Right atrium auricular region (tissue), 2 donors: ENCODE measurements around the gene PRCC. TPM values are rescaled to one million over a fixed set of nuclear protein-coding genes. Genes with fewer than 3 reads are reported as not detected.

Source experiments
- DNase-seq: peaks from one replicate; pipeline ENCODE4 v3.0.0-alpha.2; 2019; ENCODE audit warnings: low spot score
- H3K27ac ChIP-seq, 2 donors: fragments of 200-600 bp; sonication (generic); 1 replicate in 1 of 2; 2 replicates in 1 of 2; pipeline ENCODE4 v1.5.1; 2016 to 2019
- H3K27me3 ChIP-seq, 2 donors: fragments of 200-600 bp; sonication (generic); one replicate each; pipeline versions ENCODE4 v1.5.1 to v1.6.0; 2017 to 2019
- H3K36me3 ChIP-seq: fragments of 200-600 bp; sonication (generic); one replicate; pipeline ENCODE4 v1.5.1; 2016
- H3K4me1 ChIP-seq, 2 donors: fragments of 200-600 bp; sonication (generic); one replicate each; pipeline versions ENCODE4 v1.5.1 to v1.6.0; 2017 to 2019
- H3K4me3 ChIP-seq, 2 donors: fragments of 200-600 bp; sonication (generic); 1 replicate in 1 of 2; 2 replicates in 1 of 2; pipeline ENCODE4 v1.5.1; 2017 to 2019; ENCODE audit warnings: mild to moderate bottlenecking in 1 of 2, moderate library complexity in 1 of 2
- H3K9me3 ChIP-seq, 2 donors: fragments of 200-600 bp; sonication (generic); one replicate each; pipeline ENCODE4 v1.5.1; 2019
- total RNA-seq, 2 donors: library from RNA; depleted of rRNA; stranded (reverse); fragments of >200 nt; gene quantifications; one replicate each; pipeline ENCODE4 v1.1.0, GENCODE V29; 2016
- TF ChIP-seq, protein P1 (sequence below), 2 donors: fragments of 200-600 bp; sonication (generic); IDR thresholded peaks; one replicate each; pipeline ENCODE4 v1.5.1; 2019; ENCODE audit warnings: antibody characterized with exemption in 2 of 2

PRCC gene
- total RNA-seq, 2 donors from 2014 or later: 29.8 to 34.3 TPM

DNA sequence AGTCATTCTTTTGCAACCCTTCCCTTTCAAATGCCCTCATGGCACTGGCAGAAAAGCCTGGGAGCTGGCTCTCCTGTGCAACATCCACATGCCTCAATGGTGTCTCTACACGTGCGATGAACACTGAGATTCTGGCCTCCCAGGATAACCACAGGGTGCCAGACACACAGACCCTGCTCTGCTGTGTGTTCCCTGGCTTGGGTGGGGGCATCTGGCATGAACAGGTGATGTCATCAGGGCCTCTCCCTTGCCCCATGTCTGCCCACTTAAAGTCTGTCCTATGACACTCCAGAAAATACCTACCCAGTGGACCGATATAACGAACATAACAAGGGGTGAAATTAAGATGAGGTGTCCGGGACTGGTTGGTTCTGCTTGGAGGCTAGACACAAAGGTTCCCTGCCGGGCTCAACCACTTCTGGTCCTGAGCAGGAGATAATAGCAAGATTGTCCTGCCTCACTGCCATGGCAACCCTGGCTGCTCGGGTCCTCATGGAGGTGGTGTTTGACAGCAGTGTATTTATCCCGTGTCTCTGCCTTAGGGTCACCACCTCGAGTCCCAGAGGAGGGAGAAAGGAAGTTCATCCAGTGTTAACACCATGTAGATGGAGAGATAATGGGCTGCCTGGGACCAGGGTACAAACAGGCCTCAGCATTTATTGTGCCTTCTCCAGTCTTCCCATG lies 72.2 kb downstream of the PRCC start:
- Histone ChIP-seq H3K27ac (no peak overlapping the region), H3K27me3 (peaks cover 0 to 5% of the 10 kb centered on the region in 2 donors), H3K4me3 (no peak overlapping the region), H3K9me3 (no peaks in the 10 kb centered on the region), H3K36me3 (no peaks in the 10 kb centered on the region), H3K4me1 (peaks cover 0 to 4% of the 10 kb centered on the region in 2 donors)
- no peak for DNase-seq
- TF ChIP-seq, protein P1, sequence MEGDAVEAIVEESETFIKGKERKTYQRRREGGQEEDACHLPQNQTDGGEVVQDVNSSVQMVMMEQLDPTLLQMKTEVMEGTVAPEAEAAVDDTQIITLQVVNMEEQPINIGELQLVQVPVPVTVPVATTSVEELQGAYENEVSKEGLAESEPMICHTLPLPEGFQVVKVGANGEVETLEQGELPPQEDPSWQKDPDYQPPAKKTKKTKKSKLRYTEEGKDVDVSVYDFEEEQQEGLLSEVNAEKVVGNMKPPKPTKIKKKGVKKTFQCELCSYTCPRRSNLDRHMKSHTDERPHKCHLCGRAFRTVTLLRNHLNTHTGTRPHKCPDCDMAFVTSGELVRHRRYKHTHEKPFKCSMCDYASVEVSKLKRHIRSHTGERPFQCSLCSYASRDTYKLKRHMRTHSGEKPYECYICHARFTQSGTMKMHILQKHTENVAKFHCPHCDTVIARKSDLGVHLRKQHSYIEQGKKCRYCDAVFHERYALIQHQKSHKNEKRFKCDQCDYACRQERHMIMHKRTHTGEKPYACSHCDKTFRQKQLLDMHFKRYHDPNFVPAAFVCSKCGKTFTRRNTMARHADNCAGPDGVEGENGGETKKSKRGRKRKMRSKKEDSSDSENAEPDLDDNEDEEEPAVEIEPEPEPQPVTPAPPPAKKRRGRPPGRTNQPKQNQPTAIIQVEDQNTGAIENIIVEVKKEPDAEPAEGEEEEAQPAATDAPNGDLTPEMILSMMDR (IDR thresholded peaks at IDR 0.05): no peak

DNA sequence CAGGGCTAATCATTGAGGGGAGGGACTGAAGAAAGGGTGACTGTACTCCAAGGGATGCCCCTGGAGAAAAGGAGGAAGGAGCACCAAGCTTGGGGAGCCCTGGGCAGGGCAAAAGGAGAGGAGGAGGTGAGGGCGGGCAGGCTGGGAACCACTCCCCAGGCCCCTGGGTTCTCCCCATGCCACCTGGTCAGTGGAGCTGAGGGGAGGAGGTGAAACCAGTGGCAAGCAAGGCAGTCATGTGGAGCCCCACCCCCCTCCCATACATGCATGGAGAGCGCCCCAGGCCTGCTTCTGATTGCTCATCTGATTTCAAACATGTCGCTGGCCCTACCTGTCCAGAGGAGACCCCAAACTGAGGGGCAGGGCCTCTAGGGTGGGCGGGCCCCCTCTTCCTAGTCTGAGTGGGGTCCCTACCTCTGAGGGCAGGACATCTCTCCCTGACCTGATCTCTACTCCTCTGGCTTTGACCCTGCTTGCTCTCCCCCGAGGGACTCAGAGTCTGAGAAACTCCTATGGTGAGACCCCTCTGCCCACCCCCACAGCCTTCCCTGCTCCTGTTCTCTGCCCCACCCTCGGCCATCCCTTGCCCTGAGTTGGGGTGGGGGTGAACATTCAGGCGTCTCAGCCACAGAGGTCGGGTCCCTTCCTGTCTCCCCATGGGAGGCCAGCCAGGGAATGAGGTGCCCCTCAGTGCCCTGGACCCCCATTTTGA lies 73.0 kb downstream of the PRCC start:
- Histone ChIP-seq H3K4me1 (peaks cover 0 to 11% of the 10 kb centered on the region in 2 donors), H3K27ac (no peak overlapping the region), H3K4me3 (no peak overlapping the region), H3K27me3 (peaks cover 0 to 5% of the 10 kb centered on the region in 2 donors), H3K36me3 (no peaks in the 10 kb centered on the region), H3K9me3 (no peaks in the 10 kb centered on the region)
- no peak for DNase-seq
- TF ChIP-seq, protein P1 (IDR thresholded peaks at IDR 0.05): no peak

DNA sequence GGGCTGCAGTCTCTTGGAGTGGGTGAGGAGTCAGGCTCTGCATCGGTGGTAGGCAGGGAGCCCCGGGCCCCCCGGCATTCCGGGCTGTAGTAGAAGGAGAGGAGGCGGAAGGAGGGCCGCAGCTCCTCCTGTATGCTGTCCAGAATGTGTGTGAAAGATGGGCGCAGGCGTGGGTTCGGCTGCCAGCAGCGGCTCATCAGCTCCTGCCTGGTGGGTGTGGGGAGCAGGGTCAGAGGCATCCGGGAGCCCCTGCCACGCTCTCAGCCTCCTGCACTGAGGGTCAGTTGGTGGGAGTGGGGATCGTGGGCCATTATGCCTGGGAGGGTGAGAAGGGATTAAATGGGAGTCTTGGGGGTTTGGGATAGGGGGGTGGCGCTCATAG lies 73.6 kb downstream of the PRCC start:
- Histone ChIP-seq H3K27me3 (peaks cover 0 to 10% of the 10 kb centered on the region in 2 donors), H3K4me1 (peaks cover 0 to 14% of the 10 kb centered on the region in 2 donors), H3K4me3 (no peak overlapping the region), H3K9me3 (no peaks in the 10 kb centered on the region), H3K27ac (no peak overlapping the region), H3K36me3 (no peaks in the 10 kb centered on the region)
- TF ChIP-seq, protein P1 (IDR thresholded peaks at IDR 0.05): no peak
- no peak for DNase-seq

DNA sequence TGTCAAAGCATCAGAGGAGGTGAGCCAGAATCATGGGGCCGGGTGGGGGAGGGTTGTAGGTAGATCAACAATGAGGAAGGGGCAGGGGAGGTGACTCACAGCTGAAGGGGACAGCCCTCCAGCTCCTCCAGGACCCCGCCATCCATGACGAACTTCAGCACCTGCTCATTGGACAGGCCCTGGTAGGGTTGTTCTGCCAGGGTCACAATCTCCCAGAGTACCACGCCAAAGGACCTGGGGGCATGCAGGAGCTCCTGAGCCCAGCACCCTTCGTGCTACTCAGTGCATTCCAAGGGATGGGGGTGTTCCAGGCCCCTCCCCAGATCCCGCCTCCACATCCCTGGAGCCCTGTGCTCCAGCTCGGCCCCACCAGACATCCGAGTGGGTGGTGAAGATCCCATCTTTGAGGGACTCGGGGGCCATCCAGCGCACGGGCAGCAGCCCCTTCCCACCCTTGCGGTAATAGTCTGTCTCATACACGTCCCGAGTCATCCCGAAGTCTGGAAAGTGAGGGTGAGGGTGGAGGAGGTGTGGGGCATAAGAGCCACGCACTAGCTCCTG lies 74.0 kb downstream of the PRCC start:
- TF ChIP-seq, protein P1 (IDR thresholded peaks at IDR 0.05): no peak
- H3K36me3 ChIP-seq: no peaks in the 10 kb centered on the region
- peaks cover 0 to 14% of the 10 kb centered on the region in 2 donors for H3K4me1 ChIP-seq
- no peak overlapping the region for H3K4me3 ChIP-seq
- no peaks in the 10 kb centered on the region for H3K9me3 ChIP-seq
- no peak for DNase-seq
- peaks cover 0 to 10% of the 10 kb centered on the region in 2 donors for H3K27me3 ChIP-seq
- no peak overlapping the region for H3K27ac ChIP-seq

DNA sequence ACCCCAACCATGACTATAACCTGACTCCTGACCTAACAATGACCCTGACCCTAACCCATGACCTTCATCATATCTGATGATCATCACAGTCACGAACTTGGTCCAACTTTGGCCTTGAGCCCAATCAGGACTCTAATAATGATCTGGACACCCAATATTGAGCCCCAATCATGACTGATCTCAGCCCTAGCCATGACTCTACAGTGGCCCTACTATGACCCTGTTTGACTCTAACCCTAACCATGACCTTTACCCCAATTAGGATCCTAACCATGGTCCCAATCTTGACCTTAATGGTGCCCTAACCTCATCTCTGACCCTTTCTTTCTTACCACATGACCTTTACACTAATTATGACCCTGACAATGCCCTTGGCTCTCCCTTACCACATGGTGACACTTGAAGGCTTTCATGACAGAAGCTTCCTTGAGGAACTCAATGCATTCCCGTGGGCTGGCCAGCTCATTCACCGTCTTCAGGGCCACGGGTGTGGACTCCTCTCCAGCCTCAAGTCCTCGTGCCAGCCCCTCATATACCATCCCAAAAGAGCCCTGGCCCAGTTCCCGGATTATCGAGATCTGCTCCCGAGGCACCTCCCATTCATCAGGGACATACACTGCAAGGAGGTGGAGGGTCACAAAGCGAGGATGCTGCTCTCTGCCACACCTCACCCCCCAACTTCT lies 75.4 kb downstream of the PRCC start:
- Histone ChIP-seq H3K4me3 (no peak overlapping the region), H3K4me1 (peaks cover 0 to 14% of the 10 kb centered on the region in 2 donors), H3K9me3 (no peaks in the 10 kb centered on the region), H3K36me3 (no peaks in the 10 kb centered on the region), H3K27ac (no peak overlapping the region), H3K27me3 (peaks cover 0 to 10% of the 10 kb centered on the region in 2 donors)
- no peak for DNase-seq
- TF ChIP-seq, protein P1 (IDR thresholded peaks at IDR 0.05): no peak
